Panc1 (cell line): ENCODE data around the gene STAU1.

ENCODE experiments used
- POLR2AphosphoS5 ChIP-seq: IDR thresholded peaks from 2 replicates; pipeline ENCODE4 v1.6.1; 2012; ENCODE audit warnings: mild to moderate bottlenecking, low read depth, low read length, moderate library complexity
- SIN3A ChIP-seq: IDR thresholded peaks from 2 replicates; pipeline ENCODE4 v1.6.1; 2012; ENCODE audit warnings: low read depth, mild to moderate bottlenecking, low read length, moderate library complexity, borderline replicate concordance; ENCODE audit not compliant: insufficient read depth
- TCF7L2 ChIP-seq: IDR thresholded peaks from 2 replicates; pipeline ENCODE4 v1.6.1; 2011; ENCODE audit warnings: mild to moderate bottlenecking, low read depth, low read length, inconsistent platforms
- TF ChIP-seq, protein P1 (sequence below), 2 experiments: IDR thresholded peaks; 2 replicates each; pipeline ENCODE4 v1.6.1; 2011 to 2012; ENCODE audit warnings: low read depth in 2 of 2, control low read depth in 1 of 2, low read length in 1 of 2, mild to moderate bottlenecking in 1 of 2, moderate library complexity in 1 of 2; ENCODE audit not compliant: insufficient read depth in 1 of 2
- TF ChIP-seq, protein P2 (sequence below): fragments of 450-650 bp; IDR thresholded peaks from 2 replicates; pipeline ENCODE4 v1.5.1; 2017; ENCODE audit warnings: mild to moderate bottlenecking

DNA sequence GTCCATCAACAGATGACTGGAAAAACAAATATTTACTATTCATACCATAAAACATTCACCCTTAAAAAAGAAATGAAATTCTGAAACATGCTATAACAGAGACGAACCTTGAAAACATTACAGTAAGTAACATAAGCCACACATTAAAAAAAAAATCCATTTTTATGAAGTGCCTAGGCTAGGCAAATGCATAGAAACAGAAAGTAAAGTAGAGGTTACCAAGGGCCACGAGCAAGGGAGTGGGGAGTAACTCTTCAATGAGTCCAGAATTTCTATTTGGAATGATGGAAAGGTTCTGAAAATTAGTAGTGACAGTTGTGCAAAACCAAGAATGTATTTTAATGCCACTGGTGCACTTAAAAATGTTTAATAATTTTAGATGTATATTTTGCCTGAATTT is 47.7 kb downstream of the STAU1 start:
- TF ChIP-seq, protein P1, sequence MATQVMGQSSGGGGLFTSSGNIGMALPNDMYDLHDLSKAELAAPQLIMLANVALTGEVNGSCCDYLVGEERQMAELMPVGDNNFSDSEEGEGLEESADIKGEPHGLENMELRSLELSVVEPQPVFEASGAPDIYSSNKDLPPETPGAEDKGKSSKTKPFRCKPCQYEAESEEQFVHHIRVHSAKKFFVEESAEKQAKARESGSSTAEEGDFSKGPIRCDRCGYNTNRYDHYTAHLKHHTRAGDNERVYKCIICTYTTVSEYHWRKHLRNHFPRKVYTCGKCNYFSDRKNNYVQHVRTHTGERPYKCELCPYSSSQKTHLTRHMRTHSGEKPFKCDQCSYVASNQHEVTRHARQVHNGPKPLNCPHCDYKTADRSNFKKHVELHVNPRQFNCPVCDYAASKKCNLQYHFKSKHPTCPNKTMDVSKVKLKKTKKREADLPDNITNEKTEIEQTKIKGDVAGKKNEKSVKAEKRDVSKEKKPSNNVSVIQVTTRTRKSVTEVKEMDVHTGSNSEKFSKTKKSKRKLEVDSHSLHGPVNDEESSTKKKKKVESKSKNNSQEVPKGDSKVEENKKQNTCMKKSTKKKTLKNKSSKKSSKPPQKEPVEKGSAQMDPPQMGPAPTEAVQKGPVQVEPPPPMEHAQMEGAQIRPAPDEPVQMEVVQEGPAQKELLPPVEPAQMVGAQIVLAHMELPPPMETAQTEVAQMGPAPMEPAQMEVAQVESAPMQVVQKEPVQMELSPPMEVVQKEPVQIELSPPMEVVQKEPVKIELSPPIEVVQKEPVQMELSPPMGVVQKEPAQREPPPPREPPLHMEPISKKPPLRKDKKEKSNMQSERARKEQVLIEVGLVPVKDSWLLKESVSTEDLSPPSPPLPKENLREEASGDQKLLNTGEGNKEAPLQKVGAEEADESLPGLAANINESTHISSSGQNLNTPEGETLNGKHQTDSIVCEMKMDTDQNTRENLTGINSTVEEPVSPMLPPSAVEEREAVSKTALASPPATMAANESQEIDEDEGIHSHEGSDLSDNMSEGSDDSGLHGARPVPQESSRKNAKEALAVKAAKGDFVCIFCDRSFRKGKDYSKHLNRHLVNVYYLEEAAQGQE (IDR thresholded peaks at IDR 0.05; ENCODE audit: insufficient read depth in 1 of 2, low read depth in 2 of 2, low read length in 1 of 2): no peak
- TF ChIP-seq, protein P2, sequence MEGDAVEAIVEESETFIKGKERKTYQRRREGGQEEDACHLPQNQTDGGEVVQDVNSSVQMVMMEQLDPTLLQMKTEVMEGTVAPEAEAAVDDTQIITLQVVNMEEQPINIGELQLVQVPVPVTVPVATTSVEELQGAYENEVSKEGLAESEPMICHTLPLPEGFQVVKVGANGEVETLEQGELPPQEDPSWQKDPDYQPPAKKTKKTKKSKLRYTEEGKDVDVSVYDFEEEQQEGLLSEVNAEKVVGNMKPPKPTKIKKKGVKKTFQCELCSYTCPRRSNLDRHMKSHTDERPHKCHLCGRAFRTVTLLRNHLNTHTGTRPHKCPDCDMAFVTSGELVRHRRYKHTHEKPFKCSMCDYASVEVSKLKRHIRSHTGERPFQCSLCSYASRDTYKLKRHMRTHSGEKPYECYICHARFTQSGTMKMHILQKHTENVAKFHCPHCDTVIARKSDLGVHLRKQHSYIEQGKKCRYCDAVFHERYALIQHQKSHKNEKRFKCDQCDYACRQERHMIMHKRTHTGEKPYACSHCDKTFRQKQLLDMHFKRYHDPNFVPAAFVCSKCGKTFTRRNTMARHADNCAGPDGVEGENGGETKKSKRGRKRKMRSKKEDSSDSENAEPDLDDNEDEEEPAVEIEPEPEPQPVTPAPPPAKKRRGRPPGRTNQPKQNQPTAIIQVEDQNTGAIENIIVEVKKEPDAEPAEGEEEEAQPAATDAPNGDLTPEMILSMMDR: no peak
- TF ChIP-seq POLR2AphosphoS5 (no peak), SIN3A (no peak), TCF7L2 (no peak)
